Measurements from ENCODE around the gene S1PR1.

The S1PR1 gene

DNA sequence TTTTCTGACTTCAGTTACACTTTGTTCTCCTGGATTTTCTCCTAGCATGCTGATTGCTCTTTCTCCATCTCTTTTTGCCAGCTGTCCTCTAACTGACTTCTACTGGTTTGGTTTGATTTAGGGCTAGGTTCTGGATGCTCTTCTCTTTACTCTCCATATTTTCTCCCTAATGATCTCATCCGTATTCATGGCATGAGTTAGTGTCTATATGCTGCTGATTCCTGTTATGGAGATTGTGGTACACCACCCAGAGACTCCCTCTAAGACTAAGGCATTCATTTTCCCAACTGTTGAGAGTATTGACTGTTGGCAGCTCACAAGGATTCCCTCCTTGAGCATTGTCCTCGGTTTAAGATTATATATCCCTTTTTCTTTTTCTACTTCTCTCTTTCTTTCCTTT lies 28.9 kb downstream of the S1PR1 start:
- in situ Hi-C loops (cut with MboI; ENCODE audit: low pct_unique_long_range_greater_than_20kb, low sequenced_read_pairs) = loop anchor here (25.0 kb wide), 1 partner anchor 328 kb away; no protein-coding TSS in a partner anchor
- DNase-seq = no peak

GRCh38 chr1:101267082-101267481 lies 30.3 kb downstream of the S1PR1 start:
- no peak for DNase-seq

DNA sequence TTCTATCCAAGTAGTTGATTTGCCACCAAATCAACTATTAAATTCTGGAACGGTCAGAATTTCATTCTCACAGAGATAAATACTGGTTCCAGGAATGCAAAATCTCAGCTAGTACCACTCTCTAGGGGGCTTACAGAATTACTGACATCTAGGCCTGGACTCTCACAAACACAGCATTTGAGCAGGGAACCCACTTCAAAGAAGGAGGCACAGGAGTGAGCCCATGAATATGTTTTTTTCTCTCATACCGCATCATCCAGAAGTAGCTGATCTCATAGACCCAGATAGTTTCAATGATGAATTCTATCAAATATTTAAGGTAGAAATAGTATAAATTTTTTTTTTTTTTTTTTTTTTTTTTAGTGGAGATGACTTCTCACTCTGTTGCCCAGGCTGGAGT lies 32.1 kb downstream of the S1PR1 start:
- in situ Hi-C loops (cut with MboI; ENCODE audit: low pct_unique_long_range_greater_than_20kb, low sequenced_read_pairs) = loop anchor here (25.0 kb wide), 1 partner anchor 332 kb away; no protein-coding TSS in a partner anchor
- no peak for DNase-seq

More at GRCh38 chr1:101267082-101267481, 30.3 kb downstream of the S1PR1 start:
- in situ Hi-C loops (cut with MboI; ENCODE audit: low pct_unique_long_range_greater_than_20kb, low sequenced_read_pairs) = loop anchor here (25.0 kb wide), 1 partner anchor 330 kb away; no protein-coding TSS in a partner anchor

GRCh38 chr1:101275672-101276071 lies 38.9 kb downstream of the S1PR1 start:
- no peak for DNase-seq
- in situ Hi-C loops (cut with MboI; ENCODE audit: low pct_unique_long_range_greater_than_20kb, low sequenced_read_pairs) = no loop called here

- DNase-seq = peak; percentile 83
- in situ Hi-C loops (cut with MboI; ENCODE audit: low pct_unique_long_range_greater_than_20kb, low sequenced_read_pairs) = no loop called here
Observed at GRCh38 chr1:101276818-101277217, 40.0 kb downstream of the S1PR1 start.

- in situ Hi-C loops (cut with MboI; ENCODE audit: low pct_unique_long_range_greater_than_20kb, low sequenced_read_pairs) = no loop called here
- no peak for DNase-seq
Observed at GRCh38 chr1:101278238-101278637, 41.4 kb downstream of the S1PR1 start.

DNA sequence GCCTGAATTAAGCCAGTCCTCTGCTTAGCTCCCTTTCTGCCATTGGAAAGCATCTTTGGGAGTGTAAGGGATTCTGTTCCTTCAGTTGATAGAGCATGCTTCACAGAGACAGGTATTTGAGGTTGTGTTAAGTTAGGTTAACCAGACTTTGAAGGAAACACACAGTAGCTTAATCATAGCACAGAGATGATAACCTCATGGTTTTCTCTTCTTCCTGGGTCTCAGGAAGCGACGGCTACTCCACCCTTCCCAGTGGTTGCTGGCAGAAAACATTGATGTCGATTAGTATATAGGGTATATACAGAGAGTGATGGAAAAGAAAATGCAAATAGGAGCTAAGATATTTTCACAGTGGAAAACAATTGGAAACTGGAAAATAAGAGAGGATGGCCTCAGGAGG lies 42.0 kb downstream of the S1PR1 start:
- in situ Hi-C loops (cut with MboI; ENCODE audit: low pct_unique_long_range_greater_than_20kb, low sequenced_read_pairs) = no loop called here
- no peak for DNase-seq

- in situ Hi-C loops (cut with MboI; ENCODE audit: low pct_unique_long_range_greater_than_20kb, low sequenced_read_pairs) = no loop called here
- no peak for DNase-seq
Observed at GRCh38 chr1:101280049-101280592, 43.3 kb downstream of the S1PR1 start.

GRCh38 chr1:101280942-101281654 lies 44.3 kb downstream of the S1PR1 start:
- in situ Hi-C loops (cut with MboI; ENCODE audit: low pct_unique_long_range_greater_than_20kb, low sequenced_read_pairs) = no loop called here
- no peak for DNase-seq

DNA sequence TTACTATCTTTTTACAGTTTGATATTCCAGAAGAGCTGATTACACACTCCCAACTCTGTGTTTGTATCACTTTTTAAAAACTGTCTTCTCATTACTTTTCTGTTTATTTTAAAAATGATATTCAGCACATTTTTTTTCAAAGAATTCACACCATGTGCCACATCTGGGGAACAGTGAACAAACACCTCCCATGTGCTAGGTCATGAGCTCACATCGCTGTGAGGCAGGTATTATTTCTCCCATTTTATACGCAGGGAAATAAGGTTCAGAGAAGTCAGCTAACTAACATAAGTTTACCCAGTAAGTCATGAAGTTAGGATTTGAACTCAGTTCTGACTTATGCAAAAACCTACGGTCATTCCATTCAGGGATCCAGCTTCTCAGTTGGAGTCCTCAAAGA lies 44.9 kb downstream of the S1PR1 start:
- no peak for DNase-seq
- in situ Hi-C loops (cut with MboI; ENCODE audit: low pct_unique_long_range_greater_than_20kb, low sequenced_read_pairs) = no loop called here

DNA sequence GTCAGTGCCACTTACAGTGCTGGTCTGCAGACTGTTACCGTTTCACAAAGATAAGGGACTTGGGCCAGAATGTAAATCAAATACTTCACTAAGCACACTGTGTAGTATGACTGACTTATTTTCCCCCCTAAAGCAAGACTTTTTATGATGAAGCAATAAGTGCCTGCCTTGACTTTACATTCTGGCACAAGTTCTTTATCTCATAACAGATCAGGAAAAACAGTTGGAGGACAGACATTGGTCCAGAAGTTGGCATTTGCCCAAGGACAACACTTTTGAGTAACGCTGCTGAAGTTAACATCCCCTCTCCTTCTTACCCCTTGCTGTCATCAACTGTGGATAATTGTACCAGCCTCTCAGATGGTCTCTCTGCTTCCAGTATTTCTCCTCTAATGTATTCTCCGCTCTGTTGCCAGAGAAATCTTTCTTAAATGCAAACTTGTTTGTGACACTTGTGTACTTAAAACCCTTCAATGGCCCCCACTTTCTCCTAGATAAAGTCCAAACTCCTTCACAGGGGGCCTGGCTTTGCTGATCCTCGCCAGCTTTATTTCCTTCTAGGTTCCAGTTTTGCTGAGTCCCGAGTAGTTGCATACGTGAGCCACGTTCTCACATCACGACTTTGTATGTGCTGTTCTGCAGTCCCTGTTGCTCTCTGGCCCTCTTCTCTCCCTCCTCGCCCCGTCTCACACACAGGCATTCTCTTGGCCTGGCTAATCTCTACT lies 45.7 kb downstream of the S1PR1 start:
- DNase-seq = no peak
- in situ Hi-C loops (cut with MboI; ENCODE audit: low pct_unique_long_range_greater_than_20kb, low sequenced_read_pairs) = no loop called here

- in situ Hi-C loops (cut with MboI; ENCODE audit: low pct_unique_long_range_greater_than_20kb, low sequenced_read_pairs) = no loop called here
- DNase-seq = peak; percentile 37
Observed at GRCh38 chr1:101283443-101283842, 46.6 kb downstream of the S1PR1 start.

GRCh38 chr1:101284021-101284420 lies 47.2 kb downstream of the S1PR1 start:
- in situ Hi-C loops (cut with MboI; ENCODE audit: low pct_unique_long_range_greater_than_20kb, low sequenced_read_pairs) = no loop called here
- DNase-seq = no peak

DNA sequence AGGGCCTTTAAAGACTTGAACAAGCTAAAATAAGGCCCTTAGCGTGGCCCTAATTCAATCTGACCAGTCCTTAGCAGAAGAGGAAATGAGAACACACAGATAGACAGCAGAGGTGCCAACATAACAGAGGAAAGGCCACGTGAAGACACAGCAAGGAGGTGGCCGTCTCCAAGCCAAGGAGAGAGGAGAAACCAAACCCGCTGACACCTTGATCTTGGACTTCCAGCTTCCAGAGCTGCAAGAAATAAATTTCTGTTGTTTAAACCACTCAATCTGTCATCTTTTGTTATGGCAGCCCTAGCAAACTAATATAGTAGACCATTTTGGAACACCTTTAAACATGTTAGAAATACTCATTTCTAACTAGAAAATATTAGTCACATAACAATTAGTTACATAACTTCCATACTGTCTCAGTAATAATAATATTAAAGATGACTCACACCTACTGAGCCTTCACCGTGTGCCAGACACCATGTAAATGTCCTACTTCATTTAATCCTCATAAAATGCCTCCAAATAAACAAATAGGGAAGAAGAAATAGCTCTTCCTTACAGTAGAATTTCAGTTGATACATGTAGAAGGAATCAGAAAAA lies 47.9 kb downstream of the S1PR1 start:
- DNase-seq = no peak
- in situ Hi-C loops (cut with MboI; ENCODE audit: low pct_unique_long_range_greater_than_20kb, low sequenced_read_pairs) = no loop called here

DNA sequence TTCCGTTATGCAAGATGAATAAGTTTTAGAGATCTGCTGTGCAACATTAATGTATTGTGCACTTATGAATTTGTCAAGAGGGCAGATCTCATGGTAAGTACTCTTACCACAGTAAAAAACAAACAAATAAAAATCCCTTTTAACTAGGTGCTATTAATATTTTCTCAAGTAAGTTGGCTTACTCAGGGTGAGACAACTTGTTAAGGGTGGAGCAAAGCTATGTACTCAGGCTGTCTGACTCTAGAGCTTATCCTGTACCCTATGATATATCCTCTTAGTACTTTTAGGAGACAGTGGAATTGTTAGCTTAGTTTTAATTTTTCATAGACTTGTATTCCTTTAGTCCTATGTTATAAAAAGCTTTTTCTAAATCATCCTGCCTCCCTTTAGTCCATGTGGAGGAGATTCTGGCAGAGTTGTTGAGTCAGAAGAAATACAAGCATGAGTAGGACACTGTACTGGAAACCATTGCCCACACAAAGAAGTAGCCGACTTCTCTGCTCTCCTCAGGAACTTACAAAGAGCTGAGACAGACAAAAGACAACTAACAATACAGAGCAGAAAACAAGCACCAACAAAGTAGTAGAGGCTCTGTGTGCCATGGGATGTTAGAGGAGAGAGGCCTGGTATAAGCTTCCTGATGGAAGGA lies 49.2 kb downstream of the S1PR1 start:
- in situ Hi-C loops (cut with MboI; ENCODE audit: low pct_unique_long_range_greater_than_20kb, low sequenced_read_pairs) = no loop called here
- no peak for DNase-seq

GRCh38 chr1:101288491-101288944 lies 51.7 kb downstream of the S1PR1 start:
- DNase-seq = peak; percentile 76
- in situ Hi-C loops (cut with MboI; ENCODE audit: low pct_unique_long_range_greater_than_20kb, low sequenced_read_pairs) = no loop called here

DNA sequence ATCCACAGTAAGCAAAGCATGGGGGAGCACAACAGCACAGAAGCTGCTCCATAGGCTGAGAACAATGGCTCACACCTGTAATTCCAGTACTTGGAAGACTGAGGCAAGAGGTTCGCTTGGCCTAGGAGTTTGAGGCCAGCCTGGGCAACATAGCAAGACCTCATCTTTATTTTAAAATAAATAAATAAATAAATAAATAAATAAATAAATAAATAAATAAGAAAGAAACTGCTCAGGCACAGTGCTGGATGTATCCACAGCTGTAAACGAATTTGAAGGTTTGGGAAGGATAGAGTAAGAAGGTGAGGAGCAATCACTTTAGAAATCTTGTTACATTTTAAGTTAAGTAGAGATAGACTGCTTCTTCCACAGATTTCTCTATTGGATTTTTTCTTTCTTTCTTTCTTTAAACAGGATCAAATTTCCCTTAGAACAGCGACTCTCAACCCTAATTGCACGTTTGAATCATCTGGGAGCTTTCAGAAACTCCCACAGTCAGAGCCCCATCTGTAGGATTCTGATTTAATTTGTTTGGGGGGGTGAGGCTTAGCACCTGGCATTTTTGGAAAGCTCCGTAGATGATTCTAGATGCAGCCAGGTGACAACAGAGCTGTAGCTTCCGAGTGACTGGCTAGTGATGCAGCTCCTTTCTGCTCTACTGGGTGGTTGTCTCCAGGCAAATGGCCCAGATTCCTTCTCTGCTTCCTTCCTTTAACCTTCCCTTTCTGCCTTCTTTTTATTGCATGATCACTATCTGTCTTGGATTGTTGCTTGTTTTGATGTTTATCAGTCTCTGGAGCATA lies 53.5 kb downstream of the S1PR1 start:
- in situ Hi-C loops (cut with MboI; ENCODE audit: low pct_unique_long_range_greater_than_20kb, low sequenced_read_pairs) = no loop called here
- DNase-seq = no peak
